GM12874 (cell line): ENCODE data around the gene B3GAT2.

Experiments
- TF ChIP-seq, protein P1 (sequence below): IDR thresholded peaks from 2 replicates; pipeline ENCODE4 v1.5.1; 2011; ENCODE audit warnings: low read depth, mild to moderate bottlenecking, control low read depth, low read length, moderate library complexity; ENCODE audit not compliant: insufficient read depth

B3GAT2 gene, protein sequence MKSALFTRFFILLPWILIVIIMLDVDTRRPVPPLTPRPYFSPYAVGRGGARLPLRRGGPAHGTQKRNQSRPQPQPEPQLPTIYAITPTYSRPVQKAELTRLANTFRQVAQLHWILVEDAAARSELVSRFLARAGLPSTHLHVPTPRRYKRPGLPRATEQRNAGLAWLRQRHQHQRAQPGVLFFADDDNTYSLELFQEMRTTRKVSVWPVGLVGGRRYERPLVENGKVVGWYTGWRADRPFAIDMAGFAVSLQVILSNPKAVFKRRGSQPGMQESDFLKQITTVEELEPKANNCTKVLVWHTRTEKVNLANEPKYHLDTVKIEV

DNA sequence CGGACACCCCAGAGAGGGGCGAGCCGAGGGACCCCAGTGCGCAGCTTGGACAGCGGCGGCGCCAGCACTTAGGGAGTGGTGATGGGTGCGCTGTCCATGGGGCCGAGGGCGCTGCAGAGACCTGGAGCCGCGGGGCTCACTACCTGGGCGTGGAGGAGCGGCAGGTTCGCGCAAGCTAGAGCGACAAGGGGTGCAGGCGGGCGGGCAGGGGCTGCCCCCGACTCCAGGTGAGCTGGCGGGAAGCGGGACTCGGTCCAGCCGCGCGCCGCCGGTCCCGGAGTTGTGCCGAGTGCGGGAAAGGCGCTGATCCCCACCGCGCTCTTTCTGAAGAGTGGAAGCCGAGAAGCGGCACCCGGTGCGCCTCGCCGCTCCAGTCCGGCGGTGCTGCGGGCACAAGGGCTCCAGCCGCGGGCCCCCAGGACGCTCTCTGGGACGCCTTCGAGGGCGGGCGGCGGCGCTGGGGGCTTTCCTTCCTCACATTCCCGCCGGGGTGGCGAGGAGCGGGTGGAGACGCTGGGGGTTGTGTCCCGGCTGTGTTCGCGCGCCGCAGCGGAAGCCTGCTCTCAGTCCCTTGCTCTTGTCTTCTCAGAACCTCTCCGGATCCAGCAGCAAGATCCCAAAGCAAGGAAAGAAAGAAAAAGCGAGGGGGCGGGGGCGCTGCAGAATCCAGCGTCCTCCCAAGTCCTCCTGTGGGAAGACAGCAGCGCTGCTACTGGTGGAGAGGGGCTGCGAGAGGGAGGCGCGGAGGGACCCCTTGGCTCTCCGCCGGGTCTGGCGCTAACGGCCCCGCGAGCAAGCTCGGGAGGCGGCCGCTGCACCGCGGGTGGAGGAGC, at the start of gene B3GAT2:
Gene B3GAT2, minus strand, starts transcription at position 610 of the 833 bp plus-strand sequence. CDS start 631 bp downstream, outside the sequence.
- TF ChIP-seq, protein P1, sequence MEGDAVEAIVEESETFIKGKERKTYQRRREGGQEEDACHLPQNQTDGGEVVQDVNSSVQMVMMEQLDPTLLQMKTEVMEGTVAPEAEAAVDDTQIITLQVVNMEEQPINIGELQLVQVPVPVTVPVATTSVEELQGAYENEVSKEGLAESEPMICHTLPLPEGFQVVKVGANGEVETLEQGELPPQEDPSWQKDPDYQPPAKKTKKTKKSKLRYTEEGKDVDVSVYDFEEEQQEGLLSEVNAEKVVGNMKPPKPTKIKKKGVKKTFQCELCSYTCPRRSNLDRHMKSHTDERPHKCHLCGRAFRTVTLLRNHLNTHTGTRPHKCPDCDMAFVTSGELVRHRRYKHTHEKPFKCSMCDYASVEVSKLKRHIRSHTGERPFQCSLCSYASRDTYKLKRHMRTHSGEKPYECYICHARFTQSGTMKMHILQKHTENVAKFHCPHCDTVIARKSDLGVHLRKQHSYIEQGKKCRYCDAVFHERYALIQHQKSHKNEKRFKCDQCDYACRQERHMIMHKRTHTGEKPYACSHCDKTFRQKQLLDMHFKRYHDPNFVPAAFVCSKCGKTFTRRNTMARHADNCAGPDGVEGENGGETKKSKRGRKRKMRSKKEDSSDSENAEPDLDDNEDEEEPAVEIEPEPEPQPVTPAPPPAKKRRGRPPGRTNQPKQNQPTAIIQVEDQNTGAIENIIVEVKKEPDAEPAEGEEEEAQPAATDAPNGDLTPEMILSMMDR, result no peak

DNA sequence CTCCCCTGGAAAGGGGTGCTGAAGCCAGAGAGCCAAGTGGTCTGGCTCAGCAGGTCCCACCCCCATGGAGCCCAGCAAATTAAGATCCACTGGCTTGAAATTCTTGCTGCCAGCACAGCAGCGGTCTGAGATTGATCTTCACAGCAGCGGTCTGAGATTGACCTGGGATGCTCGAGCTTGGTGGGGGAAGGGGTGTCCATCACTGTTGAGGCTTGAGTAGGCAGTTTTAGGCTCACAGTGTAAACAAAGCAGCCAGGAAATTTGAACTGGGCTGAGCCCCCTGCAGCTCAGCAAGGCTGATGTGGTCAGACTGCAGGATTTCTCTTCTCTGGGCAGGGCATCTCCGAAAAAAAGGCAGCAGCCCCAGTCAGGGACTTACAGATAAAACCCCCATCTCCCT, 41.3 kb upstream of the B3GAT2 start:
- TF ChIP-seq, protein P1, result no peak

DNA sequence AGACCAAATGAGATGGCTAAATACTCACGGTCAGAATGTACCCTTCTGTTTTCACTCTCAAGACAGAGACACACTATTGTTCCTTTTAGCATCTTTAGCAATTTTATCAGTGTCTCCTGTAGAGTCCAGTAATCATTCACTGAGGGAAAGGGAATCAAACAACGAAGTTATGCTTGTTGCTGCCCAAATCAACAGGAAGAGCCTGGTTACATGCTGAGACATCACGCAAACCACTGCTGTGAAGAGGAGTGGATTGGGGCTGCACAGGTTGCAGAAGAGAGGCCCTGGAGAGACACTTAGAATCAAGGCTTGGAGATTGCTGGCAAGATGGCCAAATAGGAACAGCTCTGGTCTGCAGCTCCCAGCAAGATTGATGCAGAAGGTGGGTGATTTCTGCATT, 40.5 kb upstream of the B3GAT2 start:
- TF ChIP-seq, protein P1, result no peak

DNA sequence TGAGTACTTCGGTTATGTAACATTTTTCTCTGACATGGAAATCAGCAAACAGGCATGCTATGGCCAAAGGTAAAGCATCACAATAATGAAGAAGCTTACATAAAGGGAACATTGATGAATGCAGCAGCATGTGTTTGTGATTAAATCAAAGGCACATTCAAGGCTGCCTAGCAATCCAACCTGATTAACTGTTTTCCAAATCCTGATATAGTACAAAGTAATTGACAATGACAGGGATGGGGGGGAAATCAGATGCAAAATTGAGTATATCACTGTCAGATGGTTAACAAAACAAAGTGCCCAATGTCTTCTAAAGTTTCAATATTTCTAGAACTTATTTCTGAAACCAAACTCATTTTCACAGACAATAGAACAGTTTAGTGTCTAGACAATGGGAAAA, 39.2 kb upstream of the B3GAT2 start:
- TF ChIP-seq, protein P1, result no peak

DNA sequence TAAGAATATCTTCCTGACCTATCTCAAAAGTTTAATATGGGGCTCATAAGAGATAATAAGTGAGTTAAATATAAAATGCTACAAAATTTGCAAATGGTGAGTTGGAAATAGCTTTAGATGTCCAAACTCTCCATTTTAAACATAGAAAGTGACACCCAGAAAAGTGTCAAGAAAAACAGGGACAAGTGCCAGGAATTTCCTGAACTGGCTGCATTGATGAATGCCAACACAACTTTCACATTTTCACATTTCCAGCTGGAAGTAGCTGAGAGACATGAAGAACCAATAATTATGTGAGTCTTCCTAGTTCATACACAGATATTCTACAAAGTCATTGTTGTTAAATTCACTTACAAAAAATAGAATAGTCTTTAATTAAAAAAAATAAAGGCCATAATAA, 38.6 kb upstream of the B3GAT2 start:
- TF ChIP-seq, protein P1, result no peak

DNA sequence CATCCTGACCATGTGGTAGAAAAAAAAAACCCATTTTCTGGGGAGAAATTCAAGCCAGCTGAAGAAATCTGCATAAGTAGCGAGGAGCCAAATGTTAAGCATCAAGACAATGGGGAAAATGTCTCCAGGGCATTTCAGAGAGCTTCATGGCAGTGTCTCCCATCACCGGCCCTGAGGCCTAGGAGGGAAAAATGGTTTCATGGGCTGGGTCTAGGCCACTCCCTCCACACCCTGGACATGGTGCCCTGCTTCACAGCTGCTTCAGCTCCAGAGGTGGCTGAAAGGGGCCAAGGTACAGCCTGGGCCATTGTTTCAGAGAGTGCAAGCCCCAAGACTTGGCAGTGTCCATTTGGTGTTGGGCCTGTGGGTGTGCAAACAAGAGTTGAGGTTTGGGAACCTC, 34.4 kb upstream of the B3GAT2 start:
- TF ChIP-seq, protein P1, result no peak

DNA sequence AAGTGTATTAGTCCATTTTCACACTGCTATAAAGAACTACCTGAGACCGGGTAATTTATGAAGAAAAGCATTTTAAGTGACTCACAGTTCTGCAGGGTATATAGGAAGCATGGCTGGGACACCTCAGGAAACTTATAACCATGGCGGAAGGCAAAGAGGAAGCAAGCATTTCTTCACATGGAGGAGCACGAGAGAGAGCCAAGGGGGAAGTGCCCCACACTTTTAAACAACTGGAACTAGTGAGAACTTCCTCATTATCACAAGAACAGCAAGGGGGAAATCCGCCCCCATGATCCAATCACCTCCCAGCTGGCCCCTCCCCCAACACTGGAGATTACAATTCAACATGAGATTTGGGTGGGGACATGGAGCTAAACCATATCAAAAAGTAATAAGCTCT, 28.3 kb upstream of the B3GAT2 start:
- TF ChIP-seq, protein P1, result no peak
